ENCODE data around the gene RPL36AL.

DNA sequence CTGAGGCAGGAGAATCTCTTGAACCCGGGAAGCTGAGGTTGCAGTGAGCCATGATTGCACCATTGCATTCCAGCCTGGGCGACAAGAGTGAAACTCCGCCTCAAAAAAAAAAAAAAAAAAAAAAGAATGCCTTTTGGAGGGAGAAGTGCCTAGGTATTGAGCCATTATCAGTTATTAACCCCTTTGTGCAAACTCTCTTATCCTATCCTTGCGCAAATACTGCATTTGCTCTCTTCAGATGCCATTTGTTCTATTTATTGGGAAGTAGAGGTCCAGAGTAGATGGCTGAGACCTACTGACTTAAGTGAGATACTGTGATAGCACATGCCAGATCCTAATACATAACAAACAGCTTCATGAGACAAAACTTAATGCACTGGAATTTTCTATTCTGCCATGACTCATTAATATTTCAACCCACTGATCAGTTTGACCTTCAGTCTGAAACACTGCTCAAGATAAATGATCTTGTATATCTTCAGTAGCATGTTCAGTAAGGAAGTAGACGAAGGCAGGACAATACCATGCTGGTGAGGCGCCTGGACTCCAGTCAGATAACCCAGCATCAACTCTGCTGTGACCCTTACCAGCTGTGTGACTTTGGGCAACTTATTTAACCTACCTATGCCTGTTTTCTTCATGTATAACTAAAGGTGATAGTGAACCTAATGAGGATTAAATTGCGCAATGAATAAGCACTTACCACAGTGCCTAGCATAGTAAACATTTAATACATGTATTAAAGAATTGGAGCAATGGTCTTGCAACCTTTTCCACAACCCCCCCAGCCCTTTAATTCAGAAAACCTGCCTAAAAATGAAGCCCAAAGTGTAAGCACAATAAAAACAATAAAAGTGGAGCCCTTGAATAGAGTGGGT lies 20.4 kb upstream of the RPL36AL start:
- TF ChIP-seq, protein P1, sequence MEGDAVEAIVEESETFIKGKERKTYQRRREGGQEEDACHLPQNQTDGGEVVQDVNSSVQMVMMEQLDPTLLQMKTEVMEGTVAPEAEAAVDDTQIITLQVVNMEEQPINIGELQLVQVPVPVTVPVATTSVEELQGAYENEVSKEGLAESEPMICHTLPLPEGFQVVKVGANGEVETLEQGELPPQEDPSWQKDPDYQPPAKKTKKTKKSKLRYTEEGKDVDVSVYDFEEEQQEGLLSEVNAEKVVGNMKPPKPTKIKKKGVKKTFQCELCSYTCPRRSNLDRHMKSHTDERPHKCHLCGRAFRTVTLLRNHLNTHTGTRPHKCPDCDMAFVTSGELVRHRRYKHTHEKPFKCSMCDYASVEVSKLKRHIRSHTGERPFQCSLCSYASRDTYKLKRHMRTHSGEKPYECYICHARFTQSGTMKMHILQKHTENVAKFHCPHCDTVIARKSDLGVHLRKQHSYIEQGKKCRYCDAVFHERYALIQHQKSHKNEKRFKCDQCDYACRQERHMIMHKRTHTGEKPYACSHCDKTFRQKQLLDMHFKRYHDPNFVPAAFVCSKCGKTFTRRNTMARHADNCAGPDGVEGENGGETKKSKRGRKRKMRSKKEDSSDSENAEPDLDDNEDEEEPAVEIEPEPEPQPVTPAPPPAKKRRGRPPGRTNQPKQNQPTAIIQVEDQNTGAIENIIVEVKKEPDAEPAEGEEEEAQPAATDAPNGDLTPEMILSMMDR (IDR thresholded peaks at IDR 0.05): no peak
- TF ChIP-seq POLR2A (IDR thresholded peaks at IDR 0.05): no peak

Data from testis (tissue), 2 donors.